ENCODE data around the gene ACOT11.

The ACOT11 gene

GRCh38 chr1:54566438-54567141, 18.6 kb downstream of the ACOT11 start:
- DNase-seq = no peak

- no peak for DNase-seq
These were observed 19.9 kb downstream of the ACOT11 start for GRCh38 chr1:54567961-54568360.

- DNase-seq = no peak
These were observed 21.3 kb downstream of the ACOT11 start for GRCh38 chr1:54569339-54569738.

DNA sequence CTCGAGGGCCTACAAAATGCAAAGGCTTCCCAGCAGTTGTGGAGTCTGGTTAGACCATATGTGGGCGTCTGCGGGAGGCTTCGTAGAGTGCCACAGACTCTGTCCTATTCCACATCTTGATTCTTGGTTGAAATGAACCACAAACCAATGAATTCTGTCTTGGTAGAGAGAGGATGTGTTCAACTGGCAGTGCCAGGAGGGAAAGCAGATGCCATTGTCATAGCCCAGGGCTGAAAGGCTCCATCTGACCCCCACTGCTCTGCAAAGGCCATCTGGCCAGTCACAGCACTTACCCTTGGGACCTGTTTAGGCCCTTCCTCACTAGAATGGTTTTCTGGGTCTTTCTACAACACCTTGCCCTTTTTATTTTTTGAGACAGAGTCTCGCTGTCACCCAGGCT, 22.1 kb downstream of the ACOT11 start:
- DNase-seq = no peak

DNA sequence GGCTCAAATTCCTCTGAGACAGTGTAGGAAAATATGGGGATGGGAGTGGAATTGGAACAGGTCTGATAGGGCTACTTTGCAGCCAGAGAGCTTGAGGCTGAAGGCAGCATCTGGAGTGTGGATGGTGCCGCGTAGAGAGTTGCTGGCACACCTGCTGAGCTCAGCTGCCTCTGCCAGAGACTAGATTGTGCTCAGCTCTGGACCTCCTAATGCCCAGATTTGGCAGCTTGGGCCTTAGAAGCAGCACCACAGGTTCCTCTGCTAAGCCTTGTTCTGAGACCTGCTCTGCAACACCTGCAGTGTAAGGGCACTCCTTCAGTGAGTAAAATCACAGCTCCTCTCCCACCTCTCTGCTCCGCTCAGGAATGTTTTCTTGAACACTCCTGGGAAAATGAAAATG, 23.3 kb downstream of the ACOT11 start:
- no peak for DNase-seq

DNA sequence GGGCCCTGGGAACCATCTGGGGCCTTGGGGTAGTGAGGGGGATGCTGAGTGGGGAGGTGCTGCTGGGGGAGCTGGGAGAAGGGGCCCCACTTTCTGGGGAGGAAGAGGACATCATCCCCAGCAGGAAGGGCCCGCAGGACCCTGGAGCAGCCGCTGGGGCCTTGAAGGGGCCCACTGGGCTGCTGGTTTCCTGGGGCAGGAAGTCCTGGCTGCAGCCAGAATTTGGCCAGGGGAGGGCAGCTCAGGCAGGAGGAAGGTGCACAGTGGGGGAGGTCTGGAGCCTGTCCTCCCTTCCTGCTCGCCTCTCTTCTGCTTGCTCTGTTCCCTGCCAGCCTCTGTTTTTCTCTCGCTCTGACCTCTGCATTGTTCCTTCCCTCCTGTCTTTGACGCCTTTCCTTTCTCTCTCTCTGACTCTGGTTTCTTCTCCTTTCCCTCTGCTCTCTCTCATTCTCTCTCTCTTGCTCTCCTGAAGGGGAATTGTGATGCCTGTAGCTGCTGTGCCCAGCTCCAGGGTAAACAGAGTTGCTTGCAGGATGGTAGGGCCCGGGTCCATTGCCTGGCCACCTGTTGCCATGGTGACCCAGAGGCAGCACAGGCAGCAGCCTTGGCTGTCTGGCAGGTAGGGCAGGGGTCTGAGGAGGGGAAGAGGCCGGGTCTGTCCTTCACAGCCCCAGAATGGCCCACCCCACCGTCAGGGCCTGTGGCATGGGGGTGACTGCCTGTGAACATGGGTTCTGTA, 23.9 kb downstream of the ACOT11 start:
- DNase-seq = no peak

DNA sequence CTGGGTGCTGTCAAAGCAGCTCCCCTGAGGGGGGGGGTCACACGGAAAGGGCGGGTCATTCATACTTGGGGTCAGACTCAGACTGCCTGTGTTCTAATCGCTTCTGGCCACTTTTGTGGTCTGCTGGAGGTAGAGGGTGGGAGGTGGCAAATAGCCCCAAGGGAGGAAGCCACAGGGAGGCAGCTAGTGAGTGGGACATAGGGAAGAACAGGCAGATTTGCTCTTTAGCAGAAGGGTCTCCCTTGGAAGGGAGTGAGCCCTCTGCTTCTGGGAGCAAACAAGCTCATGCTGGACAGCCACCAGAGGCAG, 24.5 kb downstream of the ACOT11 start:
- no peak for DNase-seq

GRCh38 chr1:54574158-54574778, 26.2 kb downstream of the ACOT11 start:
- DNase-seq = no peak

- no peak for DNase-seq
These were observed 27.1 kb downstream of the ACOT11 start for GRCh38 chr1:54575161-54575560.

- DNase-seq = no peak
These were observed 27.7 kb downstream of the ACOT11 start for GRCh38 chr1:54575605-54576290.

DNA sequence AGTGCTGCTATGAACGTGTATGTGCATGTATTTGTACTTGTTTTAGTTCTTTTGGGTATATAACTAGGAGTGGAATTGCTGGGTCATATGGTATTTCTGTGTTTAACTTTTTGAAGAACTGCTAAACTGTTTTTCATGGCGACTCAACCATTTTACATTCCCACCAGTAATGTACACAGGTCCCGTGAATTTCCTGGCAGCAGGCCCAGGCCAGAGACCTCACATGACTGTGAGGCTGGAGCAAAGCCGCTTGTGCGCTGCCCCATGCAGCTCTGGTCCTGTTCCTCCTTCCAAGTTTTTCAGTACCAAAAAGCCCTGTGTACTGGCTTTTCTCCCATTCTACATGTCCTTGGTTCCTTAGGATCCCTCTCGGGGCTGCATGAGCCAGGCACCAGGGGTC, 29.6 kb downstream of the ACOT11 start:
- no peak for DNase-seq

GRCh38 chr1:54579337-54579781, 31.3 kb downstream of the ACOT11 start:
- no peak for DNase-seq

GRCh38 chr1:54580856-54581550, 33.0 kb downstream of the ACOT11 start:
- no peak for DNase-seq

DNA sequence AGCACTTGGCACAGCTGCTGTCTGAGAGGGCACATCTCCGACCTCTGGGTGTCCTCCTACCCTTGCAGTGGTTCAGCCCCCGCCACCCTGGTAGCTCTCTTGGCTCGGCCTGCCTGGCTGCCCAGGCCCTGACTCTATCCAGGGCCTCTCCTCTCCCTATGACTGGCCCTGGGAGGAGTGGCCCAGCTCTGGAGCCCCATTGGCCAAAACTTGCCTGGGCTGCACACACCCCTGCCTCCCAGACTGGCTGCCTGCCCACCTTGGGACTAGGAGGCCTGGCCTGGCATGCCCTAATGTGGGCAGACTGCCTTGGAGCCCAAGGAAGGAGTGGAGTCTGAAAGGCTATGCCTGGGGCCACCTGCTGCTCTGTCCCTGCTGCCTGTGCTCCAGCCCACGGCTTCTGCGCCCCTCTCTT, 33.6 kb downstream of the ACOT11 start:
- DNase-seq = no peak

DNA sequence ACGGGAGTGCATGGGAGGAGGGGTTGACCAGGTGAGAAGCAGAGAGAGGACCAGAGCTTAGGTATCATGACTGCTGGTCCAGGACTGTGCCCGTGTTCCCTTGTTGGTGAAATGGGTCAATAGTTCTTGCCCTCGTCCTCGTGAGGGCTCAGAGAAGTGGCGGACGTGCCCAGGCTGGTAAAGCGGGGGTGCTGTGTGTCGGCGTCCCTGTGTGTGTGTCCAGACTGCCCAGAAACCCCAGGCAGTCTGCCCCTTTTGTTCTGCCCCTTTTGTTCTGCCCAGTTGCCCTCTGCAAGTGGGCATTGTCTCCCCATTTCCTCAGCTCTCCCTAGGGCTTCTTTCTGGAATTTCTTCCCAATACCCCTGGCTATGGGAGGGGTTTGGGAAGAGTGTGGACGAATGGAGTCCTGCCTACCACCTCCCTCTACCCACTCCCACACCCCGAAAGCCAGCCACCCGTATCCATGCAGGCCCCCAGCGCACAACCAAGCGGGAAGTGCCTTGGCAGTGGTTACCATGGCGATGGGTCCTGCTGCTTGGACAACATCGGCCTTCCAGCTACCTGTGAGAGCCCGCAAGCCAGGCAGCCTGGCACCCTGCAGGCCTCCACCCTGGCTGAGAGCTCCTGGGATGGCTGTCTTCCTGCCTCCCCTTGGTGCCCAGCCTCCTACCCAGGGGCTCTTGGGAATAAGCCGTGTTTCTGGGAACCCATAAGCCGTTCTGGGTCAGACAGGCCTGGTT, 34.7 kb downstream of the ACOT11 start:
- no peak for DNase-seq

- no peak for DNase-seq
These were observed 35.3 kb downstream of the ACOT11 start for GRCh38 chr1:54583307-54583686.

- DNase-seq = no peak
These were observed 35.8 kb downstream of the ACOT11 start for GRCh38 chr1:54583871-54584270.

DNA sequence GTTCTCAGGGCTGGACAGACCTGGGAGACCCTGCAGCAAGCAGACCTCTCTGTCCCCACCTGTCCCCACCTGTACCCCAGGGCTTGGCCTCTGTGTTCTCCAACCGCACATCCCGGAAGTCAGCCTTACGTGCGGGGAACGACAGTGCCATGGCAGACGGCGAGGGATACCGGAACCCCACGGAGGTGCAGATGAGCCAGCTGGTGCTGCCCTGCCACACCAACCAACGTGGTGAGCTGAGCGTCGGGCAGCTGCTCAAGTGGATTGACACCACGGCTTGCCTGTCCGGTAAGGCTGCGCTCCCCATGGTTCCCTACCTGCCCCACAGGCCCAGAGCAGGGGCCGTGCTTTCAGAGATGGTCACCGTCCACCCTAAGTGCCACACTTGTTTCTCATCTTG, 36.5 kb downstream of the ACOT11 start:
- no peak for DNase-seq

- DNase-seq = no peak
These were observed 37.4 kb downstream of the ACOT11 start for GRCh38 chr1:54585181-54586066.

DNA sequence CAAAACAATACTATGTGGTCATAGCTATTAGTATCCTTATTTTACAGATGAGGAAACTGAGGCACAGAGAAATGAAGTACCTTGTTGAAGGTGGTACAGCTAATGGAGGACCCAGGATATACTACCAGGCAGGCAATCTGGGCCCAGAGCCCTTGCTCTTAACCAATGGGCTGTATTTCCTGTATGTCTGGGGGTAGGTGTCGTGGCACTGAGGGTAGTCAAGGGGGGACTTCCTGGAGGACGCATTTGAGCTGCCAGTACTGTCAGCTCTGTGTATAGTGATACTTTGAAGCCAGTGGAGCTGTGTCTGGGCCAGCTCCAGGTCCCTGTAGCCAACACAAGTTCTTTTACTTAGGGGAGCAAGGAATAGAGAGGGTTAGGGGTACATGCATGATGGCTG, 40.3 kb downstream of the ACOT11 start:
- no peak for DNase-seq

GRCh38 chr1:54591127-54591756, 43.2 kb downstream of the ACOT11 start:
- no peak for DNase-seq

All from activated CD4-positive, CD25-positive, alpha-beta regulatory T cell (primary cell).